HG02678 (cell line): Measurements from ENCODE around the gene TBL1X.
"Not testable (repeated sequence)": the region's sequence is repeated elsewhere in the genome, so short reads cannot be mapped to it uniquely, and the experiment has no call there.

ENCODE experiments used
- ATAC-seq: cut with Tn5 transposase; IDR thresholded peaks from one replicate; pipeline ENCODE4 v1.9.1; 2021; ENCODE audit warnings: mild to moderate bottlenecking, moderate library complexity; ENCODE audit not compliant: unreplicated experiment

The TBL1X gene

GRCh38 chrX:9533611-9534010 lies 68.8 kb downstream of the TBL1X start:
- ATAC-seq: no peak

GRCh38 chrX:9534686-9535085 lies 69.8 kb downstream of the TBL1X start:
- ATAC-seq: no peak

GRCh38 chrX:9535101-9535500 lies 70.2 kb downstream of the TBL1X start:
- ATAC-seq: no peak

- not testable (repeated sequence) for ATAC-seq
Observed at GRCh38 chrX:9536156-9536555, 71.3 kb downstream of the TBL1X start.

GRCh38 chrX:9537781-9538180 lies 72.9 kb downstream of the TBL1X start:
- no peak for ATAC-seq

- ATAC-seq: no peak
Observed at GRCh38 chrX:9538544-9539045, 73.7 kb downstream of the TBL1X start.

GRCh38 chrX:9539605-9540387 lies 74.9 kb downstream of the TBL1X start:
- no peak for ATAC-seq

GRCh38 chrX:9542106-9542760 lies 77.4 kb downstream of the TBL1X start:
- no peak for ATAC-seq

GRCh38 chrX:9542761-9543111 lies 77.9 kb downstream of the TBL1X start:
- ATAC-seq: no peak

- ATAC-seq: no peak
Observed at GRCh38 chrX:9555354-9555753, 90.5 kb downstream of the TBL1X start.

GRCh38 chrX:9557091-9557490 lies 92.2 kb downstream of the TBL1X start:
- ATAC-seq: no peak

GRCh38 chrX:9557521-9557920 lies 92.7 kb downstream of the TBL1X start:
- ATAC-seq: no peak

GRCh38 chrX:9558615-9559014 lies 93.8 kb downstream of the TBL1X start:
- no peak for ATAC-seq

GRCh38 chrX:9560219-9560618 lies 95.4 kb downstream of the TBL1X start:
- ATAC-seq: no peak

- ATAC-seq: no peak
Observed at GRCh38 chrX:9561199-9561598, 96.3 kb downstream of the TBL1X start.

- no peak for ATAC-seq
Observed at GRCh38 chrX:9562851-9563250, 98.0 kb downstream of the TBL1X start.

- ATAC-seq: no peak
Observed at GRCh38 chrX:9566150-9566621, 101.3 kb downstream of the TBL1X start.

- no peak for ATAC-seq
Observed at GRCh38 chrX:9569876-9570301, 105.0 kb downstream of the TBL1X start.

- peak; percentile 30 for ATAC-seq
Observed at GRCh38 chrX:9573282-9574106, 108.6 kb downstream of the TBL1X start.

GRCh38 chrX:9576059-9576458 lies 111.2 kb downstream of the TBL1X start:
- no peak for ATAC-seq

- ATAC-seq: no peak
Observed at GRCh38 chrX:9577555-9577954, 112.7 kb downstream of the TBL1X start.
